ENCODE measurements around the gene ZNF662.

Gene ZNF662

DNA sequence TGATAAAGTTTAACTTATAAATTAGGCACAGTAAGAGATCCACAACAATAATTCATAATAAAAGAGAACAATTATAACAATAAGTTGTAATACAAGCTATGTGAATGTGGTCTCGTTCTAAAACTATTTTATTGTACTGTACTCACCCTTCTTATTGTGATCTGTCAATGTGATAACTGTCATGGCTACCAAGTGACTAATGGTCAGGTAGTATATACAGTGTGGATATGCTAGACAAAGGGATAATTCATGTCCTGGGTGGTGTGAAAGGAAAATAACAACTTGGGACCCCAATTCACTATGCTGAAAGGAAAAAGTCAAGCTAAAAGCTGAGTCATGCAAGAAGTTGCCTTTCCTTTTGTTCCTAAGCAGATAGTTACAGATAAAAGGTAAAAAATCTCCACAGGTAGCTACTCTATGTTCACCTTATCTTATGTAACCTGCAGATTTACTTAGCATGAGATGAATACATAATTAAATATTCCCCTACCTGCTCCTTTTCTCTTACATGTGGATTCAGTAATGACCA lies 19.6 kb upstream of the ZNF662 start:
- DNase-seq (ENCODE audit: low read depth, low spot score), result no peak
- in situ Hi-C loops (cut with HindIII; ENCODE audit: low sequenced_read_pairs), result no loop called here
- TF ChIP-seq, protein P1, sequence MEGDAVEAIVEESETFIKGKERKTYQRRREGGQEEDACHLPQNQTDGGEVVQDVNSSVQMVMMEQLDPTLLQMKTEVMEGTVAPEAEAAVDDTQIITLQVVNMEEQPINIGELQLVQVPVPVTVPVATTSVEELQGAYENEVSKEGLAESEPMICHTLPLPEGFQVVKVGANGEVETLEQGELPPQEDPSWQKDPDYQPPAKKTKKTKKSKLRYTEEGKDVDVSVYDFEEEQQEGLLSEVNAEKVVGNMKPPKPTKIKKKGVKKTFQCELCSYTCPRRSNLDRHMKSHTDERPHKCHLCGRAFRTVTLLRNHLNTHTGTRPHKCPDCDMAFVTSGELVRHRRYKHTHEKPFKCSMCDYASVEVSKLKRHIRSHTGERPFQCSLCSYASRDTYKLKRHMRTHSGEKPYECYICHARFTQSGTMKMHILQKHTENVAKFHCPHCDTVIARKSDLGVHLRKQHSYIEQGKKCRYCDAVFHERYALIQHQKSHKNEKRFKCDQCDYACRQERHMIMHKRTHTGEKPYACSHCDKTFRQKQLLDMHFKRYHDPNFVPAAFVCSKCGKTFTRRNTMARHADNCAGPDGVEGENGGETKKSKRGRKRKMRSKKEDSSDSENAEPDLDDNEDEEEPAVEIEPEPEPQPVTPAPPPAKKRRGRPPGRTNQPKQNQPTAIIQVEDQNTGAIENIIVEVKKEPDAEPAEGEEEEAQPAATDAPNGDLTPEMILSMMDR (IDR thresholded peaks at IDR 0.05; ENCODE audit: low read depth, low read length), result no peak
- no peak overlapping the region for H3K4me3 ChIP-seq (ENCODE audit: low read depth, low read length)

GRCh38 chr3:42887084-42887483 lies 18.9 kb upstream of the ZNF662 start:
- no peak overlapping the region for H3K4me3 ChIP-seq (ENCODE audit: low read depth, low read length)
- TF ChIP-seq, protein P1 (IDR thresholded peaks at IDR 0.05; ENCODE audit: low read depth, low read length), result no peak
- no peak for DNase-seq (ENCODE audit: low read depth, low spot score)
- in situ Hi-C loops (cut with HindIII; ENCODE audit: low sequenced_read_pairs), result no loop called here

GRCh38 chr3:42891042-42891441 lies 14.9 kb upstream of the ZNF662 start:
- no peak overlapping the region for H3K4me3 ChIP-seq (ENCODE audit: low read depth, low read length)
- no peak for DNase-seq (ENCODE audit: low read depth, low spot score)
- TF ChIP-seq, protein P1 (IDR thresholded peaks at IDR 0.05; ENCODE audit: low read depth, low read length), result no peak
- in situ Hi-C loops (cut with HindIII; ENCODE audit: low sequenced_read_pairs), result no loop called here

- TF ChIP-seq, protein P1 (IDR thresholded peaks at IDR 0.05; ENCODE audit: low read depth, low read length), result no peak
- in situ Hi-C loops (cut with HindIII; ENCODE audit: low sequenced_read_pairs), result no loop called here
- no peak for DNase-seq (ENCODE audit: low read depth, low spot score)
- no peak overlapping the region for H3K4me3 ChIP-seq (ENCODE audit: low read depth, low read length)
Observed at GRCh38 chr3:42892169-42892568, 13.8 kb upstream of the ZNF662 start.

GRCh38 chr3:42892807-42893206 lies 13.1 kb upstream of the ZNF662 start:
- no peak for DNase-seq (ENCODE audit: low read depth, low spot score)
- H3K4me3 ChIP-seq (ENCODE audit: low read depth, low read length), result no peak overlapping the region
- TF ChIP-seq, protein P1 (IDR thresholded peaks at IDR 0.05; ENCODE audit: low read depth, low read length), result no peak
- in situ Hi-C loops (cut with HindIII; ENCODE audit: low sequenced_read_pairs), result no loop called here

DNA sequence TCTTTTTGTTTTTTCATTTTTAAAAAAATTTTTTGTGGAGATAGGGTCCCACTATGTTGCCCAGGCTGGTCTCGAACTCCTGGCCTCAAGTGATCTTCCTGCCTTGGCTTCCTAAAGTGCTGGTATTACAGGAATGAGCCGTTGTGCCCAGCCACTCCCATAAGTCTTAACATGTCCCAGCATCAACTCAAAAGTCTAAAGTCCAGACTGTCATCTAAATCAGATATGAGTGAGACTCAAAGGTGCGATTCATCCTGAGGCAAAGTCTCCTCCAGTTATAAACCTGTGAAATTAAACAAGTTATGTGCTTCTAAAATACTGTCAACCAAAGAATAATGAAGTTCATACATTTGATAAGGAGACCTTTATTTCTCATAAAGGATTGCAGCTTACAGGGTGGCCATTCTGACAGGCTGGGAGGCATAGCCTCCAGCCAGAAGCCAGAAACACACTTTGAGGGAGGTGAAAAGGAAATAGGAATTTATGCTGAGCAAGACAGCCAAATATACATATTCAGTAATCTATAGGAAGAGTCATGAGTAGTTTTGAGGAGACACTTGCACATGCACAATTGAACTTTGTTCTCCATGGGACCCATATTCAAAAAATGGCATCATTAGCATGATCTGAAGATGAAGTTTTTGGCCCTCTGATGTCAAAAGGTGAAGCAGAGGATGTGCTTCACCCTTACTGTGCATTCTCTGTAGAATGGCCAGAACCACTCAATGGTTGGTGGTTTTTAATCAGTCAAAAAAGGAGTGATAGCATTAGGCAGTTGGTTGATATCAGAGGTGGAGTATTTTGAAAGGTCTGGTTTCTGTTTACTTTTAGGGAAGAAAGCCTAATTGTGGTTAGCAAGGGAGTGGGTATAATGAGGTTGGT lies 11.0 kb upstream of the ZNF662 start:
- DNase-seq (ENCODE audit: low read depth, low spot score), result no peak
- H3K4me3 ChIP-seq (ENCODE audit: low read depth, low read length), result no peak overlapping the region
- in situ Hi-C loops (cut with HindIII; ENCODE audit: low sequenced_read_pairs), result no loop called here
- TF ChIP-seq, protein P1 (IDR thresholded peaks at IDR 0.05; ENCODE audit: low read depth, low read length), result no peak

Data from astrocyte of the spinal cord (primary cell).